Measurements from ENCODE around the gene NELFA.
"Not testable (repeated sequence)": the region's sequence is repeated elsewhere in the genome, so short reads cannot be mapped to it uniquely, and the experiment has no call there.

Gene NELFA

DNA sequence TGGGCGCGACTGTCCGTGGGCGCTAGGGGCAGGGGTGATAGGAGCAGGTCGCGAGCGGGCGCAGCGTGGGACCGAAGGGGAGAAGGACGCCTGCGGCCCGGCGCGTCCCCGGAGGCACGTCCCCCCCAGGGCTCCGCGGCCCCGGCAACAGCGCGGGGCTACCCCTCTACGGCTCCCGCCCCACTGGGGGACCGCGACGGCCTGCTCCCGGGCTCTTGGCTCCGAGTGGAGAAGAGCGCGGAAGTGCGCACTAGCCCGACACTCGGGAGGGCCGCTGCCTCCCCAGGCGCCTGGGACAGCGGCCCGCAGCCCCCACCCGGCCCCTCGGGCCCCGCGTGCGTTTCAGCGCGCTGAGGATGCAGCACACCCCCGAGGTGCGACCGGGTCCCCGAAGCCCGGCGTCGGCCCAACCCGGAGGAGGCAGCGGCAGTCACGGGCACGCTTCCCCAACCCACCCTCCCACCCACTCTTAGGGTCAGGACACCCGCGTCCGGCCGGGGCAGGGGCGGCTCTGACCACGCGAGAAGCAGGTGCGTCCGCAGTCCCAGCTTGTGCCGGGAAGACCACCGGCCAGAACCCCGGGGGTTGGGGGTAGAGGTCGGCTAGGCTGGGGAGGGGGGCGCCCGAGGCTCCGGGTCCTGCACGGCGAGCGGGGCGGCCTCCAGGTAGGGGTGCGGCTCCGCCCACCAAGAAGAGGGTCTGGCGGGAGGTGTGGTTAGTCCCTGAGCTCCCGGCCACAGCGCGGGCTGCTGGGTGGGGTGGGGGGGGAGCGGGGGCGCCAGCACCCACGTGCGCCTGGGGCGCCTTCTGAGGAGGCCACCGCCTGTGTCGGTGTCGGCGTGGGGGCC, 31.8 kb upstream of the NELFA start:
- DNase-seq (ENCODE audit: low read depth) = no peak

DNA sequence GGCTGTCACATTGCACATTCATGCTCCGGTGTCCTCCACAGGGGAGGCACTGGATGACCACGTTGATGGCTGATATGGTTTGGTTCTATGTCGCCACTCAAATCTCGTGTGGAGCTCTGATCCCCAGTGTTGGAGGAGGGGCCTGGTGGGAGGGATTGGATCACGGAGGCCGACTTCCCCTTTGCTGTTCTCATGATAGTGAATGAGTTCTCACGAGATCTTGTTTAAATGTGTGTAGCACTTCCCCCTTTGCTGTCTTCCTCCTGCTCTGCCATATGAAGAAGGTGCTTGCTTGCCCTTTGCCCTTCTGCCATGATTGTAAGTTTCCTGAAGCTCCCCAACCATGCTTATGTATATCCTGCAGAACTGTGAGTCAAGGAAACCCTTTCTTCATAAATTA, 28.1 kb upstream of the NELFA start:
- DNase-seq (ENCODE audit: low read depth) = no peak

DNA sequence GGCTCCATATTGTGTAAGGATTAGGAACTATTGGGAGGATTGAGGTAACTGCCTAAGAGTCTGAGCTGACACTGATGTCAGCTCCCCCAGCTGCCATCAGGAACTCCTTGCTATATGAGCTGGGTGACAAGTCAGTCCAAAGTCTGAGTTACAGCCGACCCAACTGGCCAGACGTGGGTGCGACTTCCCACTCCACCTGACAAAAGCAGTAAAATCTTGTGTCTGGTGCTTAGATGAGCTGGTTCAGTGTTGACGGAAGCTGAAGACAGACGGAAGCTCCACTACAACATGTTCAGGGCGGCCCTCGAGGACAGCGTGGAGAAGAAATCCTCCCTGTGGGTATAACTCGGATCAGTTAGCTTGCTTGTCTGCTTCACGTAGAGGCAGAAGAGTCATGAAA, 27.6 kb upstream of the NELFA start:
- DNase-seq (ENCODE audit: low read depth) = no peak

DNA sequence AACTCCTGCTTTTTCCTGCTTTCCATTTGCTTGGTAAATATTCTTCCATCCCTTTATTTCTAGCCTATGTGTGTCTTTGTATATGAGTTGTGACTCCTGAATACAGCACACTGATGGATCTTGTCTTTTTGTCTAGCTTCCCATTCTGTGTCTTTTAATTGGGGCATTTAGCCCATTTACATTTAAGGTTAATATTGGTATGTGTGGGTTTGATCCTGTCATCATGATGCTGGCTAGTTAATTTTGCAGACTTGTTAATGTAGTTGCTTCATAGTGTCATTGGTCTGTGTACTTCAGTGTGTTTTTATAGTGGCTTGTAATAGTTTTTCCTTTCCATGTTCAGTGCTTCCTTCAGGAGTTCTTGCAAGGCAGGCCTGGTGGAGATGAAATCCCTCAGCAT, 22.4 kb upstream of the NELFA start:
- not testable (repeated sequence) for DNase-seq (ENCODE audit: low read depth)

DNA sequence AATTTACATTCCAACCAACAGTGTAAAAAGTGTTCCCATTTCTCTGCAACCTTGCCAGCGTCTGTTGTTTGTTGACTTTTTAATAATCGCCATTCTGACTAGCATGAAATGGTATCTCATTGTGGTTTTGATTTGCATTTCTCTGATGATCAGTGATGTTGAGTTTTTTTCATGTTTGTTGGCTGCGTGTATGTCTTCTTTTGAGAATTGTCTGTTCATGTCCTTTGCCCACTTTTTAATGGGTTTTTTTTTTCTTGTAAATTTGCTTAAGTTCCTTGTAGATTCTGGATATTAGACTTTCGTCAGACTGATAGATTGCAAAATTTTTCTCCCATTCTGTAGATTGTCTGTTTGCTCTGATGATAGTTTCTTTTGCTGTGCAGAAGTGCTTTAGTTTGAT, 18.3 kb upstream of the NELFA start:
- not testable (repeated sequence) for DNase-seq (ENCODE audit: low read depth)

DNA sequence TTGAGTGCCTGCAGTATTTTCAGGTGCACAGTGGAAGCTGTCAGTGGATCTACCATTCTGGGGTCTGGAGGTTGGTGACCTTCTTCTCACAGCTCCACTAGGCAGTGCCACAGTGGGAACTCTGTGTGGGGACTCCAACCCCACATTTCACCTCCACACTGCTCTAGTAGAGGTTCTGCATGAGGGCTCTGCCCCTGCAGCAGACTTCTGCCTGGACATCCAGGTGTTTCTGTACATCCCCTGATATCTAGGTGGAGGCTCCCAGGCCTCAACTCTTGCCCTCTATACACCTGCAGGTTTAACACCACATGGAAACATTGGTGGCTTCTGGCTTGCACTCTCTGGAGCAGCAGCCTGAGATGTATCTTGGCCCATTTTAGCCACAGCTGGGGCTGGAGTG, 17.0 kb upstream of the NELFA start:
- DNase-seq (ENCODE audit: low read depth) = no peak

DNA sequence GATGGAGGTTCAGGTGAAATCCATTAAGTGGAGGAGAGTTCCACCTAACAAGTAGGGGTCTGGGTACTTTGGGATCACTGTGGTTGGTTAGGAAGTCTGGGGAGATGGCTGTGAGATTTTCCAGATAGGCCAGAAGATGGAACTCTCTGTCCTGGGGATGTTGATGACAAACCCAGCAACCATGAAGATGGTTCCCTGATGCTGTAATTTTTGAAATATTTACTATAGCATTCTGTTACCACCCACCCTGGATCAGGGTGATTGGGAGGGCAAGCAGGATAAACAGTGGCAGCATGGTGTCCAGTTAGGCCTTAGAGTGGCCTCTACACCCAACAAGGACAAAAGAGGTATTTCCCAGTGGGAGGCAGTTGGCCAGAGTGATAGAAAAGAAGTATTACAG, 15.9 kb upstream of the NELFA start:
- no peak for DNase-seq (ENCODE audit: low read depth)

DNA sequence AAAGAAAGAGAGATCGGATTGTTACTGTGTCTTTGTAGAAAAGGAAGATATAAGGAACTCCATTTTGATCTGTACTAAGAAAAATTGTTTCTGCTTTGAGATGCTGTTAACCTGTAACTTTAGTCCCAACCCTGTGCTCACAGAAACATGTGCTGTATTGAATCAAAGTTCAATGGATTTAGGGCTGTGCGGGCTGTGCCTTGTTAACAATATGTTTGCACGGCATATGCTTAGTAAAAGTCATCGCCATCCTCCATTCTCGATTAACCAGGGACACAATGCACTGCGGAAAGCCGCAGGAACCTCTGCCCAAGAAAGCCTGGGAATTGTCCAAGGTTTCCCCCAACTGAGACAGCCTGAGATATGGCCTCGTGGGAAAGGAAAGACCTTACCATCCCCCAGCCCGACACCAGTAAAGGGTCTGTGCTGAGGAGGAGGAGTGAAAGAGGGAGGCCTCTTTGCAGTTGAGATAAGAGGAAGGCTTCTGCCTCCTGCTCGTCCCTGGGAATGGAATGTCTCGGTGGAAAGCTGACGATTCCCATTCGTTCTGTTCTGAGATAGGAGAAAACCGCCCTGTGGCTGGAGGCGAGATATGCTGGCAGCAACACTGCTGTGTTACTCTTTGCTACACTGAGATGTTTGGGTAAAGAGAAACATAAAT, 12.7 kb upstream of the NELFA start:
- not testable (repeated sequence) for DNase-seq (ENCODE audit: low read depth)

DNA sequence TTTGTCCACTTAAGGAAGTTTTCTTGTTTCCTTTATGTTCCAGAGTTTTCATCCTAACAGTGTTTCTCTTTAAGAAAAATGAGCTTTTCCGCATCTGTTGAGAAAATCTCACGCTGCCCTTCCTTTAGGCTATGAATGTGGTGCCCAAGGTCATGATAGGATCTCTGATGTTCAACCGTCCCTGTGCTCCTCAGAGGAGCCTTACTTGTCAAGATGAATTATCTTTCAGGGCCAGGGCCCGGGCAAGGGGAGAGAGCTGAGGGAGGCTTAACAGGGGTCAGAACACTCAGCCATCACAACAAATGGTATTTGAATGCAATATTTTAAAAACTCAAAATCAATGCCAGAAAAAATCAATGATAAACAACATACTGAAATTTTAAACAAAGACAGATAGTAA, 6.2 kb upstream of the NELFA start:
- no peak for DNase-seq (ENCODE audit: low read depth)

DNA sequence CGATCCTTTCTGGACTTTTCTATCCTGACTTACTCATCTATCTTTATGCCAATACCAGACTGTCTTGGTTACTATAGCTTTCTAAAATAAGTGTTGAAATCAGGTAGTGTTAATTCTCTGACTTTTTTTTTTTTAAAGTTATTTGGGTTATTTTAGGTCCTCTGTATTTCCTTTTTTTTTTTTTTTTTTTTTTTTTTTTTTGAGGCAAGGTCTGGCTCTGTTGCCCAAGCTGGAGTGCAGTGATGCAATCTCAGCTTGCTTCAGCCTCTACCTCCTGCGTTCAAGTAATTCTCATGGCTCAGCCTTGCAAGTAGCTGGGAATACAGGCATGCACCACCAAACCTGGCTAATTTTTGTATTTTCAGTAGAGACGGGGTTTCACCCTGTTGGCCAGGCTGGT, 2.8 kb upstream of the NELFA start:
- no peak for DNase-seq (ENCODE audit: low read depth)

DNA sequence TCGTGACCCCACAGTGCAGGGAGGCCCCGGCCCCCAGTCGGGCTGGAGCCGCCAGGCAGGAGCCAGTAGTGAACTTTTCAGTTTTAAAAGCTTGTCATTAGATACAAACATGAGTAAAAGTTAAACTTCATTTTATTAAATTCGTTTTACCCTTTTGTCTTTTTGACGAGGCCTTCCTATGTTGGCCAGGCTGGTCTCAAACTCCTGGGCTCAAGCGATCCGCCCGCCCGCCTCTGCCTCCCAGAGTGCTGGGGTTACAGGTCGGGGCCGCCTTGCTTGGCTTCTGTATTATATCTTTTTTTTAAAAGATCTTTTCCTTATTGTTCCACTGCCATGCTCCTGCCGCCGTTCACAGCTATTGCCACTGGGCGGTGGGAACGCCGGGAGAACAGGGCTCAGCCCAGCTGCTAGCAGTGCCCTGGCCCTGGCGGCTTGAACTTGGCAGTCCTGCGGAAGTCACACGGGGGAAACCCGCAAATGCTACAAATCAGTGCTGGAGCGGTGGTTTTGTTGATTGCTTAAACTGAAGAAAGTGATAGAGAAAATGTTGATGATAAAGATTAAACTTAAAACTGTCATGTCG, 968 bp upstream of the NELFA start:
- DNase-seq (ENCODE audit: low read depth) = no peak

DNA sequence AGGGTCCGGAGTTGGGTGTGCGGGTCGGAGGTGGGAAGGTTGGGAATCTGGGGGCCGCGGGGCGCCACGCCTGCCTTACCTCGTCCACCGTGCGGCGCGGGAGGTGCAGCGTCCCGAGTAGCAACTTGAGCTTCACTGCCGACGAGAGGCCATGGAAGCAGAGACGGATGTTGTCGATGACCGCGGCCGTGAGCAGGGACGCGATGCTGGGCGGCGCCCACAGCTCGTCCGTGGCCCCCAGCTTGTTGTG, 178 bp downstream of the NELFA start:
- no peak for DNase-seq (ENCODE audit: low read depth)

DNA sequence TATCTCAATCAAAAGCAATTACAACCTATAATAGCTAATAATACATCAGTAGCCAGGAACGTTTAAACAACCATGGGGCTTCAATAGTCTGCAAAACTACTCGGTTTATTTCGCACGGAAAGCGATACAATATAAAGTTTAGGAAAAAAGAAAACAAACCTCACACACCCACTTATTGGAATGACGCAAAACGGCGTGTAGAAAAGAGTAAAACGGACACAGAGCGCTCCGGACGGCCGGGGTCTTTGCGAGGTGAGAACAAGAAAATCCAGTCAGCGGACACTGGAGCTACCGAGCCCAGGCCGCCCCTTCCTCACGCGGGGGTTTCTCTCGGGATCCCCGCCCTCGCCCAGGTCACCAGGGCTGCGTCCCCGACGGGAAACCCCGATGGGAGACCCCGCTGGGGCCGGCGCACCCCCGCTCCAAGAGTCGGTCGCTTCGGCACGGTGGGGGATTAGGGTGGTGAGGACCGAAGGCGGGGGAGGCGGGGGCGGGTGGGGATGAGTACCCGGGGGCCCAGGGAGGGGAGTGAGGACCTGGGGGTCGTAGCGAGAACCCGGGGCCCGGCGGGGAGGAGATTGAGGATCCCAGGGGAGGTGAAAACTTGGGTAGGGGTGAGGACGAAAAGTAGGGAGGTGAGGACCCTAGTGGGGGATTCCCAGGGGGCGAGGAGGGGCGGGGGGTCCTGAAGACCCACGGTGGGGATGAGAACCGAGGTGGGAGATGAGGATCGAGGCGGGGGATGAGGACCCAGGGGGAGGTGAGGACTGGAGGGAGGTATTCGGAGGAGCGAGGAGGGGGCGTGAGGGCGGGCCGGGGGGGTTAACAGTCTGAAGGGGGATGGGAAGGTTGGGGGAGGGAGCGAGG, 737 bp downstream of the NELFA start:
- no peak for DNase-seq (ENCODE audit: low read depth)

DNA sequence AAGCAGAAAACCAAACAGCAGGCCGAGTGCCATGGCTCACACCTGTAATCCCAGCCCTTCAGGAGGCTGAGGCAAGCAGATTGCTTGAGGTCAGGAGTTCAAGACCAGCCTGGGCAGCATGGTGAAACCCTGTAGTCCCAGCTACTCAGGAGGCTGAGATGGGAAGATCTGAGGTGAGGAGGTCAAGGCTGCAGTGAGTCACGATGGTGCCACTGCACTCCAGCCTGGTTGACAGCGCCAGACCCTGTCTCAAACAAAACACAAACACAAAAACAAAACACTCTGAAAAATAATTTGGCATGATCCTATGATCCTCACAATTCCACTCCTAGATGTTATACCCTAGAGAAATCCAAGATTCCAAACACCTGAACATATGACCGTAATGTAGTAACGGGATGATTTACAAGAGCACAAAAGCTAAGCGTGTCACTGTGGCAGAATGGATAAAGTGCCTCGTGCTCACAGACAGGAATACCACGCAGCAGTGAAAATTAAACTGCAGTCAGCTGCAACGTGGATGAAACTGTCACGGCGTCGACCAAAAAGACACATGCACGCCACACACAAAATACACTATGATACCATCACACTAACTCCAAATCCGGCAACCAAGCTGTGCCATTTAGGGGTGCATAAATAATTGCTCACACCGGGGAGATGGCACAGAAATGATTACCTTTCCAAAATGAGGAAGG, 1.7 kb downstream of the NELFA start:
- no peak for DNase-seq (ENCODE audit: low read depth)

DNA sequence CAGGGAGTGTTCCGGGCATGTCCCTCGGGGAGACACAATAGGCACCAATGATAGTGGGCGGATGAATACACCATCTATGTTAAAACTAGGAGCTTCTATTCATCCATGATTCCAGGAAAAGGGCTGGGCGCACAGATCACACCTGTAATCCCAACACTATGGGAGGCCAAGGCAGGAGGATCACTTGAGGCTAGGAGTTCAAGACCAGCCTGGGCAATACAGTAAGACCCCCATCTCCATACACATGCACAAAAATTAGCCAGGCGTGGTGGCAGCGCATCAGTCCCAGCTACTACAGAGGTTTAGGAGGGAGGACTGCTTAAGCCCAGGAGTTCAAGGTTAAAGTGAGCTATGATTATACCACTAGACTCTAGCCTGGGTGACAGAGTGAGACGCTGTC, 2.4 kb downstream of the NELFA start:
- DNase-seq (ENCODE audit: low read depth) = no peak

DNA sequence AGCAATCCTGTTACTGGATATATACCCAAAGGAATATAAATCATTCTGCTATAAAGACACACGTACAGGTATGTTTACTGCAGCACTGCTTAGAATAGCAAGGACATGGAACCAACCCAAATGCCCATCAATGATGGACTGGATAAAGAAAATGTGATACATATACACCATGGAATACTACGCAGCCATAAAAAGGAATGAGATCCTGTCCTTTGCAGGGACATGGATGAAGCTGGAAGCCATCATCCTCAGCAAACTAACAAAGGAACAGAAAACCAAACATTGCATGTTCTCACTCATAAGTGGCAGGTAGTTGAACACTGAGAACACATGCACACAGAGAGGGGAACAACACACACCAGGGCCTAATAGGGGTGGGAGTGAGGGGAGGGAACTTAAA, 5.4 kb downstream of the NELFA start:
- DNase-seq (ENCODE audit: low read depth) = not testable (repeated sequence)

DNA sequence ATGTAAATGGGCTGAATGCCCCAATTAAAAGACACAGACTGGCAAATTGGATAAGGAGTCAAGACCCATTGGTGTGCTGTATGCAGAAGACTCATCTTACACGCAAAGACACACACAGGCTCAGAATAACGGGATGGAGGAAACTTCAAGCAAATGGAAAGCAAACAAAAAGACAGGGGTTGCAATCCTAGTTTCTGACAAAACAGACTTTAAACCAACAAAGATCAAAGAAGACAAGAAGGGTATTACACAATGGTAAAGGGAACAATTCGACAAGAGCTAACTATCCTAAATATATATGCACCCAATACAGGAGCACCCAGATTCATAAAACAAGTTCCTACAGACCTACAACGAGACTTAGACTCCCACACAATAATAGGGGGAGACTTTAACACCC, 9.5 kb downstream of the NELFA start:
- DNase-seq (ENCODE audit: low read depth) = not testable (repeated sequence)

DNA sequence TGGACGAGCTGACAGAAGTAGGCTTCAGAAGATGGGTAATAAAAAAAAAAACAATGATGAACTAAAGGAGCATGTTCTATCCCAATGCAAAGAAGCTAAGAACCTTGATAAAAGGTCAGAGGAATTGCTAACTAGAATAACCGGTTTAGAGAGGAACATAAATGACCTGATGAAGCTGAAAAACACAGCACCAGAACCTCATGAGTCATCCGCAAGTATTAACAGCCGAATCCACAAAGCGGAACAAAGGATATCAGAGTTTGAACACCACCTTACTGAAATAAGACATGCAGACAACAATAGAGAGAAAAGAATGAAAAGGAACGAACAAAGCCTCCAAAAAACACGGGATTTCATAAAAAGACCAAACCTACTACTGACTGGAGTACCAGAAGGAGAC, 10.5 kb downstream of the NELFA start:
- no peak for DNase-seq (ENCODE audit: low read depth)

DNA sequence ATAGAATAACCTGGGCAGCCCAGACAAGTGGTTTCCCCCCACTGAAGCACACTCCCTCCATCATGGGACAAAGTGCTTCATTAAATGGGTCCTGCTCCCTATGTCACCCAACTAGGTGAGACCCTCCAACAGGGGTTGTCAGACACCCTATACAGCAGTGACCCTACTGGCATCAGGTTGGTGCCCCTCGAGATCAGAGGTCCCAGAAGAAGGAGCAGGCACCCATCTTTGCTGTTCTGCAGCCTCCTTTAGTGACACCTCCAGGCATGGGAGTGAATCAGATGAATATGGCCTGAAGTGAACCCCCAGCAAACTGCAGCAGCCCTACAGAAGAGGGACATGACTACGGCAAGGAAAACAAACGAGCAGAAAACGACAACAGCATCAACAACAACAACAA, 11.1 kb downstream of the NELFA start:
- no peak for DNase-seq (ENCODE audit: low read depth)

DNA sequence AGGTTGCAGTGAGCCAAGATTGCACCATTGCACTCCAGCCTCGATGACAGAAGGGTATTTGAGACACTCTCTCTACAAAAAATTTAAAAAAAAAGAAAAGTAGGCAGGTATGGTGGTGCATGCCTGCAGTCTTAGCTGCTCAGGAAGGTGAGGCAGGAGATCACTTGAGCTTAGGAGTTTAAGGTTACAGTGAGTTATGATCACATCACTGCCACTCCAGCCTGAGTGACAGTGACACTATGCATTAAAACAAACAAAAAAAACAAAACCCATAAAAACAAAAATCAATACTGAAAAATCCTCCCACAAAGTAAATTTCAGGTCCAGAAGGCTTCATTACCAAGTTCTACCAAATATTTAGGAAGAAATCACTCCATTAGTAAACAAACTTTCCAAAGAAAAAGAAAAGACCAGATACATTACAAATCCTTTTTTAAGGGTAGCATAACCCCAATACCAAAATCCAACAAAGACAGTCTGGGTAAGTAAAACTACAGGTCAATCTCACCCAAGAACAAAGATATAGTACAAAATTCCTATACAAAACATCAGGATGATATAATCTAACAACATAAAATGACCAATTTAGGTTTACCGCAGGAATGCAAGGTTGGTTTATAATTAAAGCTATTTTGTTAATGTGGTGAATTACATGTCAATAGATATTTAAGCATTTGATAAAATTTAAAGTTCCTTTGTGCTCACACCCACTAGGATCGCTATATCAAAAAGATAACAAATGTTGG, 11.7 kb downstream of the NELFA start:
- DNase-seq (ENCODE audit: low read depth) = no peak

DNA sequence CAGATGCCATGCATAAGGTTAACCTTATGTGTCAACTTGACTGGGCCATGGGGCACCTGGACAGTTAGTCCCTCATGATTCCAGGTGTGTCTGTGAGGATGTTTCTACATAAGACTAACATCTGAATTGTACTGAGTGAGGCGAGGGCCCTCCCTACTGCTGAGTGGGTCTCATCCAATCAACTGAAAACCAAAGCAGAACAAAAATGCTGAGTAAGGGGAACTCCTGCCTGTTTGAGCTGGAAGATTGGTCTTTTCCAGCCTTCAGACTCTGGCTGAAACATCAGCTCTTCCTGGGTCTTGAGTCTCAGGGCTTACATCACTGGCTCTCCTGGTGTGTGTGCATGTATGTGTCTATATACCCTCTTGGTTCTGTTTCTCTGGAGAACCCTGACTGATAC, 13.8 kb downstream of the NELFA start:
- no peak for DNase-seq (ENCODE audit: low read depth)

All from stimulated activated CD8-positive, alpha-beta memory T cell treated with anti-CD3 and anti-CD28 coated beads, Interleukin-15, amount 100 ng/mL, for 24 hours (primary cell).